T1000 (cell line): Measurements from ENCODE around the gene CFAP97.
"Not testable (repeated sequence)": the region's sequence is repeated elsewhere in the genome, so short reads cannot be mapped to it uniquely, and the experiment has no call there.

Source experiments
- DNase-seq: peaks from one replicate; lab custom pipeline; 2025; ENCODE audit warnings: mixed read lengths; lab: John Stamatoyannopoulos, UW

The CFAP97 gene

DNA sequence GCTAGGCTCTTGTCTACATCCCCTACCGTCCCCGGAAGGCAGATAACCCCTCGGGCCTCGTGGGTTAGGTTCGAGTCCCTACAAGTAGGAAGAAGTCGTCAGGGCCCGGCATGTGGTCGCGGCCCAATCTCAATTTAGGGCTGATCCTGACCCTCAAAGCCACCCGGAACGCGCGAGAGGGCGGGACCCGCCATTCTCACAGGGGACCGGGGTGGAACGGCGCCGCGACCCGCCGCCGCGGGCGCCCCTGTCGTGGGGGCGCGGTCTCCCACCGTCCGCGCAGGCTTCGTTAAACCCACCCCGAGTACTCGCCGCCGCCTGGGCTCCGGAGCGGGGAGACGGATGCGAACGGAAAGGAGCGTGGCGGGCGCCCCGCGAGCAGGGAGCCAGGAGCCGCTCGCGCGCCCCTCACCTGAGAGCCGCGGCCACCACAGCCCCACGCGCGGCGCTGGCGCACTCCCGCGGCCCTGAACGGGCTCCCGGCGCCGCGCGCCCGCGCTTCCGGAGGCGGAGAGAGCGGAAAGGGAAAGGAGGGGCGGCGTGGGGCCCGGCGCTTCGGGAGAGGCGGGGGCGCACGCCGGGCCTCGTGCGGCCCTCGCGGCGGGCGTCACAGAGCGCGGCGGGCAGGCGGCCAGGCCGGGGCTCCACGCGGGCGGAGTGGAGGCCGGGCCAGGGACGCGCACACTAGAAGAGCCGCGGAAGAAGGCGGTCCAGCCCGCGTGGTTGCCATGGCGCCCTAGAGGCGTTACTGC is at the start of gene CFAP97:
TSS of gene CFAP97 (minus strand) at position 515 of the 752 bp plus-strand sequence. CDS start 12,804 bp downstream, outside the sequence.
- peak; percentile 30 for DNase-seq

DNA sequence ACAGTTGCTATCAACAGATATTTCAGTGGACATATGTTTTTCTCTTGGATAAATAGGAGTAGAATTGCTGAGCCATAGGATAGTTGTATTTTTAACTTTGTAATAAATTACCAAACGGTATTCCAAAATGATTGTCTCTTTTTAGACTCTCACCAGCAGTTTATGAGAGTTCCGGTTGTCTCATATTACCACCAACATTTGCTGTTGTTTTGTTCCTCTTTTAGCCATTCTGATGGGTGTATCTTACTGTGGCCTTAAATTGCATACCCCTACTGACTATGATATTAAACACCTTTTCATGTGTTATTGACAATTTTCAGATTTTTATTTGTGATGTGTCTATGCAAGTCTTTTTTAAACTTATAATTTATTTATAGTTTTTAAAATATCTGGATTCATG is 45.3 kb upstream of the CFAP97 start:
- no peak for DNase-seq

DNA sequence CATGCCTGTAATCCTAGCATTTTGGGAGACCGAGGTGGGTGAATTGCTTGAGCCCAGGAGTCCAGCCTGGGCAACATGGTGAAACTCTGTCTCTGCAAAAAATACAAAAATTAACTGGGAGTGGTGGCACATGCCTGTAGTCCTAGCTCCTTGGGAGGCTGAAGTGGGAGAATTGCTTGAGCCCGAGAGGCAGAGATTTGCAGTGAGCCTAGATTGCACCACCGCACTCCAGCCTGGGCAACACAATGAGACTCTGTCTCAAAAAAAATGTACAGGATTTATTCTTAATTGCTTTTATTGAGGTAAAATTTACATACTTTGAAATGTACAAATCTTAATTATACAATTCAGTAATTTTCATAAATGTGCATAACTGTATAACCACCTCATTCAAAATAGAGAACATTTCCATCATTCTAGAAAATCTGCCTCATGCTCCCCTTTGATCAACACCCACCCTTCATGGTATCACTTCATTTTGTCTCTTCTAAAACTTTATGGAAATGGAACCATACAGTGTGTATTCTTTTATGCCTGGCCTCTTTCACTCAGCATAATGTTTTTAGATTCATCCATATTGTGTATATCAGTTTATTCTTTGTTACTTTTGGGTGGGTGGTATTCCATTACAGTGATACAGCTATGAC is 44.7 kb upstream of the CFAP97 start:
- DNase-seq, result no peak

DNA sequence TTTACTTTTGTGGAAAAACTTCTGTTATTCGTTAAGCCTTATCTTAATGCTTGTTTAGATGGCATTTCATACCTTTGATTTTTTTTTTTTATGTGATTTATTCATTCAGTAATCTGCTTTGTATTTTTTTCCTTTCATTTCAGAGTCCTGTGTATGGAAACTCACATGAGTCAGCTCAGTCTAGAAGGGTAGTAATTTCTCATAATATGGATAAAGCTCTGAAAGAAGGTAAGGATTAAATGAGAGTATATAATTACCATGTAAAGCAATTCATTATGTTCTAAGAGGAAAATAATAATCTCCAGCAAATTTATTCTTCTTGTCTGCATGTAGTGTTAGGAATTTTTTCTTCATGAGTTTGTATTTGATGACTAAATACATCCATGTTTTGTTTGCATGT is 43.4 kb upstream of the CFAP97 start:
- no peak for DNase-seq

DNA sequence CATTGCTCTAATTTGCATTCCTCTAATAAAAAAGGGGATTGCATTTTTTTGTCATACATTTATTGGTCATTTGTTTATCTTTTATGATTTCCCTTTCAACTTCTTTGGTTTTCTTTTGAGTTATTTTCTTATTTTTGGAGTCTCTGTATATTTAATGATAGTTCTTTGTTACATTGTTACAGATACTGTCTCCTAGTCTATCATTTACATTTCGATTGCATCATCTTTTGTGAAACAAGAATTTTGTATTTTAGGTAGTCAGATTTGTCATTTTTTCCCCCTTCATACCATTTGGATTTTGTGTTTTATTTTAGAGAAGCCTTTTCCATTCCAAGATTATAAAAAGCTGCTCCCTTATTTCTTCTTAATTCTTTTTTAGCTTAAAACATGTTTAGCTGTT is 42.7 kb upstream of the CFAP97 start:
- no peak for DNase-seq

DNA sequence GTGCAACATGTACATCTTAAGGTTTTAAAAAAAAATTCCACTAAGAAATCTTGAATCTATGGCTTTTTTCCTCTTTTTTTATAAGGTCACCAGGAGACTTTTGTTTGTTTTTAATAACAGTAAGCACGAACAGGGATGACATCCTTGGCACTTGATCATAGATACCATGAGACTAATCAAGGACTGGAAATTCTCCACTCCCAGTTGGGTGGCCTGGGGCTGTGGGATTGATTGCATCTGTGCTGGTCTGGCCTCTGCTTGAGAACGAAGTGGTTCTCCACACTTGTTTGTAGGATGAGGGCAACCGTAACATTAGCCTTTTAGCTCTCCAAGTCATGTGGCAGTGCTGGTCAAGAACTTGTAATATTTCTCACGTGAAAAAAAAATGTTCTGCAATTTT is 41.0 kb upstream of the CFAP97 start:
- no peak for DNase-seq

DNA sequence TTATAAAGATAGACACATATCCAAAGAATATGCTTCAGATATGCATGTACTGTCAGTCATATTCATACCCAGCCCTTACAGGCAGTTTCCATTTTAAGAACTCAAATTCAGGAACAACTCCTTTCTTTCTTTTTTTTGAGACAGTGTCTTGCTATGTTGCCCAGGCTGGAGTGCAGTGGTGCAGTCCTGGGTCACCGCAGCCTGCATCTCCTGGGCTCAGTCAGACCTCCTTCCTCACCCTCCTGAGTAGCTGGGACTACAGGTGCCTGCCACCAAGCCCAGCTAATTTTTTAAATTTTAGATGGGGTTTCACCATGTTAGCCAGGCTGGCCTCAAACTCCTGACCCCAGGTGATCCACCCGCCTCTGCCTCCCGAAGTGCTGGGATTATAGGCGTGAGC is 40.1 kb upstream of the CFAP97 start:
- no peak for DNase-seq

DNA sequence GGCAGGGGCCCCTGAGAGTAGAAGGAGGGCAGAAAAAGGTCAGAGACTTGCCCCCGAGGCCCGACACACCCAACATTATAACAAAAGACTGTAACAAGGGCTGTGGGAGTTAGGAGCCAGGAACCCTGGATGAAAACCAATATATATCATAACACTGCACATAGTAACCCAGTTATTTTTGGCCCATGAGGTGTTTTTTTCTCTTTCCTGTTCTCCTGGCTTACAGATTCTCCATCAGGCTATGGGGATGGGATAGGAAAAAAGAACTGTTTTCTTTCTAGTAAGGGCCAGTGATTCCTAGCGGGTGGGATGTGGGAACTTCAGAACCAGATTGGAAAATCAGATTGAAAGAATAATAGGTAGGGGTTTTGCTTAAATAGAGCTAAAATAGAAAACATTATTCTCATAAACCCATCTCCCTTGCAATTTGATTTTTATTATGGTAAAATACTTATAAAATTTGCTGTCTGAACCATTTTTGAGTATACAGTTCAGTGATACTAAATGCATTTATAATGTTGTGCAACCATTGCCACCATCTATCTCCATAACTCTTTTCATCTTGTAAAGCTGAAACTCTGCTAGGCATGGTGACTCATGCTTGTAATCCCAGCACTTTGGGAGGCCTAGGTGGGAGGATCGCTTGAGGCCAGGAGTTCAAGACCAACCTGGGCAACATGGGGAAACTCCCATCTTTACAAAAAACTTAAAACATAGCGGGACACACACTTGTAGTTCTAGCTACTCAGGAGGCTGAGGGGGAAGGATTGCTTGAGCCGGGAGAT is 39.1 kb upstream of the CFAP97 start:
- DNase-seq, result no peak

DNA sequence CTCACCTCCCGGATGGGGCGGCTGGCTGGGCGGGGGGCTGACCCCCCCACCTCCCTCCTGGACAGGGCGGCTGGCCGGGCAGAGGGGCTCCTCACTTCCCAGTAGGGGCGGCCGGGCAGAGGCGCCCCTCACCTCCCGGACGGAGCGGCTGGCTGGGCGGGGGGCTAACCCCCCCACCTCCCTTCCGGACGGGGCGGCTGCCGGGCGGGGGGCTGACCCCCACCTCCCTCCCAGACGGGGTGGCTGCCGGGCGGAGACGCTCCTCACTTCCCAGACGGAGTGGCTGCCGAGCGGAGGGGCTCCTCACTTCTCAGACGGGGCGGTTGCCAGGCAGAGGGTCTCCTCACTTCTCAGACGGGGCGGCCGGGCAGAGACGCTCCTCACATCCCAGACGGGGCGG is 36.7 kb upstream of the CFAP97 start:
- not testable (repeated sequence) for DNase-seq

DNA sequence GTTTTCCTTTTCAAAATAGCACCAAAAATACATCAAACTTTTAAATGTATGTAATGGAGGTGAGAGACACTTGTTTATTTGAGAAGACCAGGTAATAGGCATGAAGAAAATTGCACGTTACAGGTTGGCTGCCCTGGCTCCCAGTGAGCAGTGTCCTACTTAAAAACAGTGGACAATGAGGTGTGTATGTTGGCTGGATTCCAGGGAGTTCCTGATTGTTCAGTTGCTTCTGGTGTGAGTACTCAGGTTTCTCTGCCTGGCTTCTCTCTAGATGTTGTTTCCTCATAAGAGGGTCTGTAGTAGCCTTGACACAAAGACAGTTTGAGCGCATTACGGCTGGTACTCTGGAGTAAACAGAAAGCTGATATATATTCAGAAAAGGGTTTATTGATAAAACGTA is 35.0 kb upstream of the CFAP97 start:
- no peak for DNase-seq

DNA sequence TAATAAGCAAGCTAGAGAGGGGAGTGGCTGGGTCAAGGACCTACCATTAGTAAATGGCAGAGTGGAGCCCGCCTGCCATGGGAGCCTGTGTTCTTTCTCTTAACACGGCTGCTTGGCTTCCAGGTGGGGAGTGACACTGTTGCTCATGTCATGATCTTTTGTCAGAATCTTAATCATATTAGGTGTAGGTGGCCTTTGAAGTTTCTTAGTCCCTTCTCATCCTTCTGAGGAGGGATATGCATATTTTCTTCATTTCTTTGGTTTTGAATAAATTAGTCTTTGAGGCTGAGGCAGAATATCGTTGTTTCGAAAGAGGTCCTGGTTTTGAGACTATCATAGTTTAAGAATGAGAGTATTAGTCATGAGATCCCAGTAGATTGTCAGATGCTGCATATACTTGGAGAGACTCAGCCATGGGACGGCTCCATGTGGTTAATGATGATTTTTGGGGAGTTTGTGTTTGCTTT is 34.4 kb upstream of the CFAP97 start:
- no peak for DNase-seq

DNA sequence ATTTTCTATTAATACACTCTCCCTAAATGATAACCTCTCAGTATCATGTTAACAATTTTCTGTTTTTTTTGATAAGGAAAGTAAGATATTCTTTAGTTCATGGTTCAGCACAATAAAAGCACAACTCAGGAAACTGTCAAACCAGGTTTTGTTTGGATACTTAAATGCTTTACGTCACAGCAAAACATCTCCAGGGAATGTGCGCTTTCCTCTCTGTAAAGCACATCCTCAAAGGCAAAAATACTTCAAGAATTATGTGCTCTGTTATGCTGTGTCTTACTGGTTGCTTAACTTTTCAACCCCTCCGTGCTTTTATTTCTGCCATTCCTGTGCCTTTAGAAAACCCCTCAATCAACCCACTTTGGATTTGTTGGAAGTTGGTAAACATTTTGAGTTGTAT is 33.4 kb upstream of the CFAP97 start:
- no peak for DNase-seq

DNA sequence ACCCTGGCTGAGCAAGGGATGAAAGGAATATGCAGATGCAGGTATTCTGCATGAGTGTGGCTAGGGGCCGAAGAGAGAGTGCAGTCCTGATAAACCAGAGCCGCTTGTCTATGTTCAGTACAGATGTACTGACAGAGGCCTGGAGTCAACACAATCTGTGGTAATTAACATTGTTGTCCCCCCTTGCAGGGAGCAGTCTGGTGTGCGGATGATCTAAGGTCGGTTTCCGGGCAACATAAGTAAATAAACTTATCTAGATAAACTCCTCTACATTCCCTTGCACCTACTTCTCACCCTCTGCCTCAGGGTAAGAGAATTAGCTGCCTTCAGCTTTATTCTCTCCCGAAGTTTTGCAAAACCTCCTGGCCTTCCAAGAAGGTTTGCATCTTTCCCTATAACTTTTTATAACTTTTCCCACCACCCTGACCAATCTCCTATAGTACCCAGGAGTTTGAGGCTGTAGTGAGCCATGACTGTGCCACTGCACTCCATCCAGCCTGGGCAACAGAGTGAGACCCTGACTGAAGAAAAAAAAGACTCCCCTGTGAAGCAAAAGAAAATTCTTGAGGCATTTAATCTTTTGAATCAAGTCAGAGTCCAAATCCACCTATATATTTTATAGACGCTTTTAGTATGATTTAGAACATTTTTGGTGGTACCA is 32.2 kb upstream of the CFAP97 start:
- DNase-seq, result no peak

DNA sequence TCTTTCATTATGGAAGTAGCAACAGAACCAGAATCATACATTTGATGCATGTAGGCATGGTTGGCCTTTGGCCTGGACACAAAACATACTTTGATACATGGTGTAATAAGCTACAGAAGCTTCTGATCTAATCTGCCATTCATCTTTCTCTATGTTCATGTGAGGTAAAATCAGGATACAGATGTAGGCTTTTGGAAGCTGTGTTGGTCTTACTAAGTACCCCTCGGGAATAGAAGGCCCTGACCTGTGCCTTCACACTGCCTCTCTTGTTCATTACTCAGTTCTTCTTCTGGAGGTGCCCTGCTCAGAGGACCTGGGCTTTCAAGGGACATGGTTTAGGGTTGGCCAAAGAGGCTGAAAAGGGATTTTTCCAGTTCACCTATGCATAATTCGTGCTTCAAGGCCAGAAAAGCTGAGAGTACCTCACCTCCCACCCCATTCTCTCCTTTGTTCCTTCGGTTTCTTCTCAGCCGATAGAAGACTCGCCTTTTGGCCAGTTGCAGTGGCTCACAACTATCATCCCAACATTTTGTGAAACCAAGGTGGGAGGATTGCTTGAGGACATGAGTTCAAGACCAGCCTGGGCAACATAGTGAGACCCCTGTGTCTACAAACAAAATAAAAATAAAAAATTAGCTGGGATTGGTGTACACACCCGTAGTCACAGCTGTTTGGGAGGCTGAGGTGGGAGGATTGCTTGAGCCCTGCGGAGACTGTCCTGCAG is 31.5 kb upstream of the CFAP97 start:
- DNase-seq, result no peak

DNA sequence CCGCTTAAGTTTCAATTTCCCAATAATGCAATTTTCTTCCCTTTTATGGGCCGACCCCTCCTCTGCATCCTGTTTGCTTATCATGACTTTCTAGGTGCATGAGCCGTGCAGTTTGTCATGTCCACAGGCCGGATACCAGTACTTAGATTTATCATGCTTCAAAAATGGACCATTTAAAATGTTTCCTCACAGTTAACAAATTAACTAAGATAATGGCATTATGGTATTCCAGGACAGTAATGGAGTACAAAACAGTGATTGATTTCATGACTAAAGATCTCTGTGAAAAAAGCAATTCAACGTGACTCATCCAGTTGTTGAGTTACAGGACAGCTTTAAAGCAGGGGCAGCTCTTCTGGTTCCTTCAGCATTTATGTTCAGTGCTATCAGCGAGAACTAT is 28.6 kb upstream of the CFAP97 start:
- DNase-seq, result no peak

DNA sequence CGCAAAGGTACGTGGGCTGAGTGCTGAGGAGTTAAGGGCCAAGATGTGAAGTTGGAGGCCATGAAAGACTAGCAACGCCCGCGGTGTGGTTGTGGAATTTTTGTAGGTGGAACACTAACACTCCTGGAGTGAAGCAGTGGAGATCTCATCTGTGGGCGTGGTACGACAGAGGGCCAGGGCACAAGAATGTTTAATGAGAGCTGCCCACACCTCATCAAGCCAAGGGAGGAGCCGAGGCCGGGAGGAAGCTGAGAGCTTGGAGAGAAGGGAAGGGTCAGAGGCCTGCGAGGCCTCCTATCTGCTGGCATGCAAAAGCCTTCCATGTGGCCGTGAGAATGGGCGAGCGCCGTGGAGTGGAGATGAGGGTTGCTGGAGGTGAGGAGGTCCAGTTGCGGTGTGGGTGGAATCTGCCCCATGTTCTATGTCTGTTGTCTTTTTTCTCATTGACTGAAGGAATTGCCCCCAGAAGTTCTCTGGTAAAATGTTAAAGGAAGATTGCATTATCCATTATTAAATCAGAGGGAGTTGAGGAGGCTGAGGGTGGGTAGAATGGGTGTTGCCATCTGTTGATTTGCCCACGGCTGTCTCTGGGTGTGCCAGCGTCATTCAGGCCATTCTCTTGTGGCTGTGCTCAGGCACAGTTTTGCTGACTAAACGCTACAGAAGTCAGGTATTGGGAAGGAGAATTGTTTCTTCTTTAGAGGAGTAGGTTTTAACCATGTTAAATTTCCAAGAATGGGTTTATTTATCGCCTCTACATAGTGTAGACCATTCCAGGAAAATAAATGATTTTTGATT is 25.4 kb upstream of the CFAP97 start:
- no peak for DNase-seq

DNA sequence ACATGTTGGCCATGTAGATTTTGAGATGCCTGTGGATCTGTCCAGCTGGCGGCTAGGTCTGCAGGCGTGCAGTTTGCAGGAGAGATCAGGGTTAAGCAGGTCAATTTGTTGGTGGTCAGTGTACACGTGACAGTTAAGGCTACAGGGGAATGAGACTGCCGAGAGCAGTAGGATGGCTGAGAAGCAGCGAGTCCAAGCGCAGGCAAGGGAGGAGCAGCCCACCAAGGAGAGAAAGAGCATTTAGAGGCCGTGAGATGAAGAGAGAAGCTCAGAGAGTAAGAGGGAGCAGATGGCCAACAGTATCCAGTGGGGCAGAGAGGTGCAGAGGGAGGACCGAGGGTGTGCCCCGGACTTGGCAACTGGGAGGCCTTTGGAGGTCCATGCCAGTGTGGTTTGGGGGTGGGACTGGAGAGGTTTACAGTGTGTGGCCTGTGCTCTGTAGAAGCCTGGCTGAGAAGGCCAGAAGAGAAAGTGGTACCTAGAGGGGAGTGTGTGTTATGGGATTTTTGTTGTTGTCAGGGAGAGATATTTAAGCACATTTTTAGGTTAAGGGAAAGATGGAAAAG is 24.0 kb upstream of the CFAP97 start:
- no peak for DNase-seq

DNA sequence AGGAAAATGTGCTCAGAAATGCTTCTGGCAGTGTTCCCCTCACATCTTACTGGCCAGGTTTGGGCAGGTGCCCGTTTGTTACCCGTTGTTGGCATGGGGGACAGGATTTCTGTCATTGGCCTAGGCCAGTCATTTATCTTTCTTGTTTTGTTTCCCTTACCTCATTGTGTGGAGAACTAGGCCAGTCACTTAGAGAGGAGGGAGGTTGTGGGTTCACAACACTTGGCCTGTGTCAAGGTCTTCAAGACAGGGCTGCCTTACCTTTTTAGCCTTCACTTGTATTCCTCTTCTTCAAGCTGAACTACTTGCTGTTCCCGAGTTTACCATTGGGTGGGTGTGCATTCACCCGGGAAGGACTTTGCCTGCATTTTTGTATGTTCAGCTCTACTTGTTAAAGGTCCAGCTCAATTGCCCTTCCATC is 23.3 kb upstream of the CFAP97 start:
- DNase-seq, result no peak

DNA sequence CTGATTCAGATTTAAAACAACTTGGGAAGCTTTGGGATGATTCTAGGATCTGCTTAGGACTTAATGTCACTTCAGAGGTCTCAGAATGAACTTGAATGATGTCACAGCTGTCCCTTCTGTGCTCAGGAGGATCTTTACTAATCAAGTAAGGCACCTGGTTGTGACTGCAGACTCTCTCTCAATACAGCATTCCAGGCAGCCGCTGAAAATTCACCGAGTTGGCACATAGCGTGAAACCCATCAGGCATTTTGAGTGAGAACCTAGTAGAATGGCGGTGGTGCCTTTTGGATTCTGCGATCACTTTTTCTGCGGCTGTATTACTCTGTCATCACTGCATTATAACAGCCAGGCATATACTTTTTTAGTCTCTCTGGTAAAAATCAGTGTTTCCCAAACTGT is 22.1 kb upstream of the CFAP97 start:
- DNase-seq, result no peak

DNA sequence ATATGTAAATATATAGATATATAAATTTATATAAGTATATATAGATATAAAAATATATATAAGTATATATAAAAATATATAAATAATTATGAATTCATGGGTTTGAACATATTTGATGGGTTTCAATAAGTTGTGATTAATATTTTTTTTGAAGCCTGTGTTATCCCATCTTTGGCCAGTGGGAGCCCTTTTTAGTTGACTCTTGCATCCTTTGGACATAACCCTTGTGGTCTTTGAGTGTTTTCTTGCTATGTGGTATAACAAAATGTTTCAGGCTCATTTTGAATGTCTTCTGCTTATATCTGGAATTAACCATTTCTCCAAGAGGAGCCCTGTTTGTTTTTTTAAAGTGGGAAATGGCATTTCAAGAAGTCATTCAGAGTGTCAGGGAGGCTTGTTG is 20.8 kb upstream of the CFAP97 start:
- DNase-seq, result no peak
